Endothelial cell of umbilical vein (primary cell): ENCODE results near the gene SULT2A1. TPM values are rescaled to one million over a fixed set of nuclear protein-coding genes. Genes with fewer than 3 reads are reported as not detected.

Experiments used
- BruUV-seq: library from RNA; stranded (reverse); fragments of 400-500 nt; replicated peaks from 2 replicates; lab custom pipeline; 2021; lab: Mats Ljungman, UMichigan
- CTCF ChIA-PET: fragments of 300-600, 350-600 bp; sonication (Branson Sonifier 250); formaldehyde crosslinking; loops from one replicate; lab custom pipeline; 2021; ENCODE audit warnings: antibody characterized with exemption, inconsistent platforms; lab: Charles Lee
- POLR2A ChIA-PET: fragments of 300-600, 350-600 bp; sonication (Branson Sonifier 250); formaldehyde crosslinking; loops from one replicate; lab custom pipeline; 2021; ENCODE audit warnings: antibody characterized with exemption, inconsistent platforms; lab: Charles Lee
- DNase-seq: peaks from one replicate; pipeline ENCODE4 v3.0.0-alpha.2; 2011; ENCODE audit warnings: low read depth, low spot score
- FAIRE-seq: peaks from 2 replicates; lab custom pipeline; 2011; peaks lifted over from hg19 to GRCh38; lab: Jason Lieb, UNC
- H2AFZ ChIP-seq: 2 replicates; pipeline ENCODE4 v1.6.0; 2012; ENCODE audit warnings: low read depth, low read length, control low read depth, inconsistent platforms
- H3K27ac ChIP-seq: 2 replicates; pipeline ENCODE4 v1.5.1; 2011; ENCODE audit warnings: low read depth, mild to moderate bottlenecking, control low read depth, low read length, moderate library complexity; ENCODE audit not compliant: insufficient read depth
- H3K27me3 ChIP-seq, 2 experiments: 2 replicates each; pipeline versions ENCODE4 v1.6.0 to v1.6.1; 2011; ENCODE audit warnings: low read length in 2 of 2, mixed read lengths in 1 of 2; ENCODE audit not compliant: control insufficient read depth in 2 of 2, insufficient read depth in 2 of 2
- H3K36me3 ChIP-seq, 2 experiments: 2 replicates in 1 of 2; 3 replicates in 1 of 2; pipeline ENCODE4 v1.5.1; 2011; ENCODE audit warnings: low read length in 2 of 2, mild to moderate bottlenecking in 1 of 2, moderate library complexity in 1 of 2; ENCODE audit not compliant: control insufficient read depth in 2 of 2, insufficient read depth in 2 of 2; ENCODE audit errors: extremely low read depth in 1 of 2
- H3K4me1 ChIP-seq: 3 replicates; pipeline ENCODE4 v1.5.1; 2011; ENCODE audit warnings: mild to moderate bottlenecking, low read length; ENCODE audit not compliant: control insufficient read depth, insufficient read depth; ENCODE audit errors: extremely low read depth
- H3K4me2 ChIP-seq: 2 replicates; pipeline ENCODE4 v1.6.1; 2011; ENCODE audit warnings: low read length, control low read depth, mixed read lengths; ENCODE audit not compliant: insufficient read depth
- H3K4me3 ChIP-seq, 3 experiments: fragments of 200-600 bp in 1 of 3; sonication (generic), shearing (Covaris generic) in 1 of 3; replicated peaks in 1 of 3; 2 replicates each; pipeline ENCODE4 v1.5.1; 2011 to 2016; ENCODE audit warnings: control low read depth in 3 of 3, low read length in 3 of 3, mild to moderate bottlenecking in 2 of 3, inconsistent platforms in 1 of 3, low read depth in 1 of 3, moderate library complexity in 1 of 3; ENCODE audit not compliant: insufficient read depth in 1 of 3
- H3K79me2 ChIP-seq: 2 replicates; pipeline ENCODE4 v1.6.0; 2012; ENCODE audit warnings: low read length, inconsistent platforms; ENCODE audit not compliant: control insufficient read depth, insufficient read depth
- H3K9ac ChIP-seq: replicated peaks from 2 replicates; pipeline ENCODE3; 2011; ENCODE audit warnings: low read length, control low read depth; ENCODE audit not compliant: insufficient read depth; ENCODE audit errors: extremely low read depth
- H3K9me1 ChIP-seq: replicated peaks from 3 replicates; pipeline ENCODE4 v1.6.0; 2011; ENCODE audit warnings: mild to moderate bottlenecking, low read length; ENCODE audit not compliant: control insufficient read depth, insufficient read depth; ENCODE audit errors: extremely low read depth
- H3K9me3 ChIP-seq: replicated peaks from 2 replicates; pipeline ENCODE4 v1.5.1; 2012; ENCODE audit warnings: low read length, inconsistent platforms; ENCODE audit not compliant: control insufficient read depth, insufficient read depth
- H4K20me1 ChIP-seq: replicated peaks from 2 replicates; pipeline ENCODE3; 2011; ENCODE audit warnings: mild to moderate bottlenecking, low read length; ENCODE audit not compliant: control insufficient read depth, insufficient read depth; ENCODE audit errors: extremely low read depth
- EZH2 ChIP-seq: IDR thresholded peaks from 2 replicates; pipeline ENCODE4 v1.6.1; 2012; ENCODE audit warnings: borderline replicate concordance, low read depth, mild to moderate bottlenecking, moderate library complexity, low read length, inconsistent platforms; ENCODE audit not compliant: severe bottlenecking
- FOS ChIP-seq: IDR thresholded peaks from 2 replicates; pipeline ENCODE4 v1.6.1; 2011; ENCODE audit warnings: mild to moderate bottlenecking, low read length, moderate library complexity, borderline replicate concordance; ENCODE audit not compliant: insufficient read depth
- GATA2 ChIP-seq: IDR thresholded peaks from 2 replicates; pipeline ENCODE4 v1.7.0; 2011; ENCODE audit warnings: low read depth, mild to moderate bottlenecking, moderate library complexity, mixed read lengths, low read length; ENCODE audit not compliant: insufficient read length, insufficient read depth
- MYC ChIP-seq: IDR thresholded peaks from one replicate; pipeline ENCODE4 v1.6.1; 2011; ENCODE audit warnings: mild to moderate bottlenecking, low read depth, low read length
- POLR2A ChIP-seq: IDR thresholded peaks from 2 replicates; pipeline ENCODE4 v1.6.1; 2012; ENCODE audit warnings: low read depth, mild to moderate bottlenecking, control low read depth, low read length
- POLR2AphosphoS5 ChIP-seq: IDR thresholded peaks from 2 replicates; pipeline ENCODE4 v1.6.1; 2012; ENCODE audit warnings: low read depth, mild to moderate bottlenecking, control low read depth, low read length, moderate library complexity; ENCODE audit not compliant: insufficient read depth
- dilution Hi-C: fragments of 300-500 bp; cut with MboI; formaldehyde crosslinking; loops from one replicate; pipeline ENCODE4 v1.15.0; 2019; ENCODE audit warnings: low sequenced_read_pairs; ENCODE audit not compliant: extremely low pct_ligation_motif_present
- intact Hi-C: fragments of 100-400 bp; cut with micrococcal nuclease; formaldehyde crosslinking; loops from one replicate; pipeline ENCODE4 v1.10.0; 2022
- polyA plus RNA-seq, 4 experiments: library from polyadenylated mRNA; depleted of rRNA in 3 of 4; stranded (reverse) in 3 of 4; unstranded in 1 of 4; fragments of >200 nt; gene quantifications; 2 replicates each; pipeline versions ENCODE4 v1.2.1 to v1.2.3, GENCODE V29; 2011 to 2012; ENCODE audit warnings: missing spikeins in 1 of 4
- total RNA-seq: library from RNA; stranded (reverse); gene quantifications from 2 replicates; pipeline ENCODE4 v1.2.3, GENCODE V29; 2021

Gene SULT2A1
- total and polyA plus RNA-seq, 2 donors (not counting 3 experiments of a cell fraction or from before 2014, with no cell fraction given): not detected

GRCh38 chr19:47896773-47897172, 10.7 kb upstream of the SULT2A1 start:
- Histone ChIP-seq H3K4me3 (no peak overlapping the region), H3K36me3 (no peaks in the 10 kb centered on the region), H2AFZ (no peak overlapping the region), H3K4me2 (no peak overlapping the region), H3K27me3 (no peaks in the 10 kb centered on the region), H3K9ac (no peak overlapping the region), H3K9me1 (no peaks in the 10 kb centered on the region), H3K4me1 (no peaks in the 10 kb centered on the region), H3K79me2 (no peaks in the 10 kb centered on the region), H3K9me3 (no peaks in the 10 kb centered on the region), H4K20me1 (no peaks in the 10 kb centered on the region), H3K27ac (no peak overlapping the region)
- DNase-seq (no peak), FAIRE-seq (no peak)
- intact Hi-C loops: no loop called here
- ChIA-PET POLR2A (interaction anchor here (0.6 kb wide), 1 partner anchor 22 kb away, joined by 8 read pairs; no protein-coding TSS in a partner anchor), CTCF (interaction anchor here (1.0 kb wide), 1 partner anchor 151 kb away, joined by 3 read pairs; no protein-coding TSS in a partner anchor)
- dilution Hi-C loops: no loop called here
- no TSS peak for BruUV-seq
- TF ChIP-seq POLR2AphosphoS5: no peak
- TF ChIP-seq POLR2A: no peak
- TF ChIP-seq MYC: no peak
- no peak for TF ChIP-seq GATA2

GRCh38 chr19:47896019-47896418, 9.9 kb upstream of the SULT2A1 start:
- no peaks in the 10 kb centered on the region for H4K20me1 ChIP-seq
- DNase-seq: no peak
- no TSS peak for BruUV-seq
- H3K4me1 ChIP-seq: no peaks in the 10 kb centered on the region
- no peaks in the 10 kb centered on the region for H3K9me3 ChIP-seq
- ChIA-PET CTCF (interaction anchor here (1.0 kb wide), 1 partner anchor 152 kb away, joined by 3 read pairs; no protein-coding TSS in a partner anchor), POLR2A (interaction anchor here (0.6 kb wide), 1 partner anchor 21 kb away, joined by 8 read pairs; no protein-coding TSS in a partner anchor)
- H3K27ac ChIP-seq: no peak overlapping the region
- no peaks in the 10 kb centered on the region for H3K9me1 ChIP-seq
- no peak overlapping the region for H2AFZ ChIP-seq
- no peak overlapping the region for H3K4me2 ChIP-seq
- no peak overlapping the region for H3K4me3 ChIP-seq
- intact Hi-C loops: no loop called here
- TF ChIP-seq POLR2A: no peak
- no peak for TF ChIP-seq MYC
- TF ChIP-seq FOS: no peak
- no peak for TF ChIP-seq POLR2AphosphoS5
- no peak for TF ChIP-seq EZH2
- no peak overlapping the region for H3K9ac ChIP-seq
- H3K36me3 ChIP-seq: no peaks in the 10 kb centered on the region
- no peak for FAIRE-seq
- H3K79me2 ChIP-seq: no peaks in the 10 kb centered on the region
- H3K27me3 ChIP-seq: no peaks in the 10 kb centered on the region
- dilution Hi-C loops: no loop called here
